MCF 10A (cell line): ENCODE measurements around the gene PRLR. TPM values are rescaled to one million over a fixed set of nuclear protein-coding genes. Genes with fewer than 3 reads are reported as not detected.

Source experiments
- BruUV-seq: library from RNA; stranded (reverse); fragments of 400-500 nt; replicated peaks from 2 replicates; lab custom pipeline; 2021; lab: Mats Ljungman, UMichigan
- CTCF ChIA-PET: fragments of 300-600 bp; sonication (Branson Sonifier 250); formaldehyde crosslinking; extraction: SDS; loops from one replicate; lab custom pipeline; 2021; ENCODE audit warnings: antibody characterized with exemption, inconsistent platforms; lab: Yijun Ruan, JAX
- POLR2A ChIA-PET: fragments of 300-600, 350-650 bp; sonication (Branson Sonifier 250); formaldehyde crosslinking; extraction: SDS; loops from one replicate; lab custom pipeline; 2020; ENCODE audit warnings: antibody characterized with exemption, inconsistent platforms; lab: Yijun Ruan, JAX
- DNase-seq: peaks from one replicate; pipeline ENCODE4 v3.0.0-alpha.2; 2018; ENCODE audit not compliant: unreplicated experiment
- H3K27ac Mint-ChIP-seq: one replicate; pipeline ENCODE4 v1.8.0; 2022; ENCODE audit warnings: mild to moderate bottlenecking, low read depth, mixed read lengths; ENCODE audit not compliant: unreplicated experiment
- H3K27me3 Mint-ChIP-seq: one replicate; pipeline ENCODE4 v1.8.0; 2022; ENCODE audit warnings: mixed read lengths; ENCODE audit not compliant: insufficient read depth, unreplicated experiment
- H3K36me3 Mint-ChIP-seq: one replicate; pipeline ENCODE4 v1.8.0; 2022; ENCODE audit warnings: mild to moderate bottlenecking, moderate library complexity, mixed read lengths; ENCODE audit not compliant: insufficient read depth, unreplicated experiment
- H3K4me1 Mint-ChIP-seq: one replicate; pipeline ENCODE4 v1.8.0; 2022; ENCODE audit warnings: mixed read lengths; ENCODE audit not compliant: insufficient read depth, unreplicated experiment
- H3K4me3 Mint-ChIP-seq: one replicate; pipeline ENCODE4 v1.8.0; 2022; ENCODE audit warnings: mild to moderate bottlenecking, moderate library complexity, mixed read lengths; ENCODE audit not compliant: unreplicated experiment
- H3K9me3 Mint-ChIP-seq: one replicate; pipeline ENCODE4 v1.8.0; 2022; ENCODE audit warnings: mixed read lengths; ENCODE audit not compliant: unreplicated experiment
- intact Hi-C: fragments of 100-400 bp; cut with micrococcal nuclease; formaldehyde crosslinking; loops from 2 replicates; pipeline ENCODE4 v1.14.1; 2022
- total RNA-seq: library from RNA; stranded (reverse); gene quantifications from 2 replicates; pipeline ENCODE4 v1.2.3, GENCODE V29; 2022
- TF ChIP-seq, protein P1 (sequence below): fragments of 200-600 bp; IDR thresholded peaks from one replicate; pipeline ENCODE4 v1.8.0; 2022; ENCODE audit warnings: antibody characterized with exemption, mild to moderate bottlenecking; ENCODE audit not compliant: unreplicated experiment

Gene PRLR
- total RNA-seq, 1 experiment from 2014 or later, result 0.16 TPM

DNA sequence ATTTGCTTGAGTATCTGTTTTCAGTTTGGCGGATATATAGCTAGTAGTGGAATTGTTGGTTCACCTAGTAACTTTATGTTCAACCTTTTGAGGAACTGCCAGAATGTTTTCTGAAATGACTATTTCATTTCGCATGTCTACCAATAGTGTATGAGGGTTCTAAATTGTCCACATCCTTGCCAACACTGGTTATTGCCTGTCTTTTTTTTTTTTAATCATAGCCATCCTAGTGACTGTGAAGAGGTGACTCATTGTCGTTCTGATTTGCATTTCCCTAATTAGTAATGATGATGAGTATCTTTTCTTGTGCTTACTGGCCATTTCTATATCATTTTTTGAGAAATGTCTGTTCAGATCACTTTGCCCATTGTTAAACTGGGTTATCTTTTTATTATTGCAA, 52.5 kb downstream of the PRLR start:
- Mint-ChIP-seq H3K9me3 (no peaks in the 10 kb centered on the region), H3K4me3 (no peak overlapping the region), H3K27me3 (no peaks in the 10 kb centered on the region), H3K4me1 (no peaks in the 10 kb centered on the region), H3K36me3 (no peaks in the 10 kb centered on the region), H3K27ac (no peak overlapping the region)
- POLR2A ChIA-PET, result no interaction called here
- BruUV-seq, result no TSS peak
- intact Hi-C loops, result no loop called here
- TF ChIP-seq, protein P1, sequence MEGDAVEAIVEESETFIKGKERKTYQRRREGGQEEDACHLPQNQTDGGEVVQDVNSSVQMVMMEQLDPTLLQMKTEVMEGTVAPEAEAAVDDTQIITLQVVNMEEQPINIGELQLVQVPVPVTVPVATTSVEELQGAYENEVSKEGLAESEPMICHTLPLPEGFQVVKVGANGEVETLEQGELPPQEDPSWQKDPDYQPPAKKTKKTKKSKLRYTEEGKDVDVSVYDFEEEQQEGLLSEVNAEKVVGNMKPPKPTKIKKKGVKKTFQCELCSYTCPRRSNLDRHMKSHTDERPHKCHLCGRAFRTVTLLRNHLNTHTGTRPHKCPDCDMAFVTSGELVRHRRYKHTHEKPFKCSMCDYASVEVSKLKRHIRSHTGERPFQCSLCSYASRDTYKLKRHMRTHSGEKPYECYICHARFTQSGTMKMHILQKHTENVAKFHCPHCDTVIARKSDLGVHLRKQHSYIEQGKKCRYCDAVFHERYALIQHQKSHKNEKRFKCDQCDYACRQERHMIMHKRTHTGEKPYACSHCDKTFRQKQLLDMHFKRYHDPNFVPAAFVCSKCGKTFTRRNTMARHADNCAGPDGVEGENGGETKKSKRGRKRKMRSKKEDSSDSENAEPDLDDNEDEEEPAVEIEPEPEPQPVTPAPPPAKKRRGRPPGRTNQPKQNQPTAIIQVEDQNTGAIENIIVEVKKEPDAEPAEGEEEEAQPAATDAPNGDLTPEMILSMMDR, result no peak
- CTCF ChIA-PET, result no interaction called here
- no peak for DNase-seq

DNA sequence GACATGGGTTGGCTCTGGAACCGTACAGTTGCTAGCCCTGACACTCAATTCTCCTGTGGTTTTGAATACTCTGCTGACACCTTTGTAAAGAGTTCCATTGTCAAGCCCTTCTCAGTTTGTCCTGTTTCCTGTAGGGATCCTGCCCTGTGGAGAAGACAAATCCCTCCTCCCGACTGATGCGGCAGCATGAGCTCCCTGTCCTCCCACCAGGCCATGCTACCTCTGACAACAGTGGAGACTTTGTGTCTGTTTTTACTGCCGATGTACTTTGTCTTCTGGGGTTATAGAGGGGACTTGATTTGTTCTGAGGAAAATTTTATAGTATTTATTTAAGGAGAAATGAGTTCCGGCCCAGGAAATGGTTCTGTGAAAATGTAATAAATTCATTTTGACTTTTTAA, 57.8 kb downstream of the PRLR start:
- no peak overlapping the region for H3K4me3 Mint-ChIP-seq
- DNase-seq, result no peak
- no peak overlapping the region for H3K27ac Mint-ChIP-seq
- intact Hi-C loops, result no loop called here
- no peaks in the 10 kb centered on the region for H3K9me3 Mint-ChIP-seq
- CTCF ChIA-PET, result no interaction called here
- H3K27me3 Mint-ChIP-seq, result no peaks in the 10 kb centered on the region
- no peaks in the 10 kb centered on the region for H3K36me3 Mint-ChIP-seq
- TF ChIP-seq, protein P1, result no peak
- no peaks in the 10 kb centered on the region for H3K4me1 Mint-ChIP-seq
- POLR2A ChIA-PET, result no interaction called here
- BruUV-seq, result no TSS peak

DNA sequence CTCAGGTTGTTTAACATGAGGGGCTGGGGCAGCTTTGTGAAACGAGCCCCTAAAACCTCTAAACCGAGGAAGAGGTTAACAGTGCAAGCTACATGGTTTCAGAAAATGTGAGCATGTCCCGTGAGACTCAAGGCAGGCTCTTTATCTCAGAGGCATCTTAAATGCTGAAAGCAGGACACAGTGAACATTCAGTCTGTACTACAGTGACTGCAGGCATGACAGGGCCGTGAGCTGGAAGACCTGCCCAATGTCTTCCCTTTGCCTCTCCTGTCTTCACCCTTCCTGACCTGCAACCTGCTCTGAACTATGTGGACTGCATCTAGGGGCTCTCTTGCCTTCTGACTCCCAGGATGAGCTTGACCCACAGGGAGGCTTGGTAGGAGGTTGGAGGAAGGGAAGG, 58.3 kb downstream of the PRLR start:
- Mint-ChIP-seq H3K27ac (no peak overlapping the region), H3K4me3 (no peak overlapping the region), H3K36me3 (no peaks in the 10 kb centered on the region), H3K4me1 (no peaks in the 10 kb centered on the region), H3K27me3 (no peaks in the 10 kb centered on the region), H3K9me3 (no peaks in the 10 kb centered on the region)
- CTCF ChIA-PET, result interaction anchor here (0.5 kb wide), 1 partner anchor 54 kb away, joined by 3 read pairs; no protein-coding TSS in a partner anchor
- POLR2A ChIA-PET, result no interaction called here
- DNase-seq, result no peak
- intact Hi-C loops, result no loop called here
- TF ChIP-seq, protein P1, result no peak
- no TSS peak for BruUV-seq

DNA sequence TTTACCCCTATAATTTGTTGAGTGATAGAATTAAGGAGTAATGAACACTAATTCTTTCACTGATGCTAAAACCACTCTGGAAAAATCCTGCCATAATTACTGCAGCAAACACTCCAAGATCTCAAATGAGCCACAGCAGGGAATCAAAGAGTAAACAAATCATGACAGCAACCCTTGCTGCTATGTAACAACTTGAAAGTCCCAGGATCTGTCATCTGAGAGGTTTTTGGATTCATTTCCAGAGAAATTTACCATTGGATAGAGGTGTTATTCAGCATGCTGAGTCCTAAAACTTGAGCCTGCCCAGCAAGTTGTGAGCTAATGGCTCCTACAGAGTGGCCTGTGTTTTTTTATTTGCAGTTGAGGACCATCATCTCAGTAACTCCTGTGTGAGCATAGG, 59.2 kb downstream of the PRLR start:
- H3K4me3 Mint-ChIP-seq, result no peak overlapping the region
- no peaks in the 10 kb centered on the region for H3K27me3 Mint-ChIP-seq
- no peak overlapping the region for H3K27ac Mint-ChIP-seq
- H3K9me3 Mint-ChIP-seq, result no peaks in the 10 kb centered on the region
- no peaks in the 10 kb centered on the region for H3K4me1 Mint-ChIP-seq
- ChIA-PET POLR2A (interaction anchor here (0.6 kb wide), 1 partner anchor 35 kb away, joined by 3 read pairs; no protein-coding TSS in a partner anchor), CTCF (no interaction called here)
- BruUV-seq, result no TSS peak
- TF ChIP-seq, protein P1, result no peak
- intact Hi-C loops, result no loop called here
- H3K36me3 Mint-ChIP-seq, result no peaks in the 10 kb centered on the region
- no peak for DNase-seq
